Measurements from ENCODE around the gene ABLIM1.

Gene ABLIM1

DNA sequence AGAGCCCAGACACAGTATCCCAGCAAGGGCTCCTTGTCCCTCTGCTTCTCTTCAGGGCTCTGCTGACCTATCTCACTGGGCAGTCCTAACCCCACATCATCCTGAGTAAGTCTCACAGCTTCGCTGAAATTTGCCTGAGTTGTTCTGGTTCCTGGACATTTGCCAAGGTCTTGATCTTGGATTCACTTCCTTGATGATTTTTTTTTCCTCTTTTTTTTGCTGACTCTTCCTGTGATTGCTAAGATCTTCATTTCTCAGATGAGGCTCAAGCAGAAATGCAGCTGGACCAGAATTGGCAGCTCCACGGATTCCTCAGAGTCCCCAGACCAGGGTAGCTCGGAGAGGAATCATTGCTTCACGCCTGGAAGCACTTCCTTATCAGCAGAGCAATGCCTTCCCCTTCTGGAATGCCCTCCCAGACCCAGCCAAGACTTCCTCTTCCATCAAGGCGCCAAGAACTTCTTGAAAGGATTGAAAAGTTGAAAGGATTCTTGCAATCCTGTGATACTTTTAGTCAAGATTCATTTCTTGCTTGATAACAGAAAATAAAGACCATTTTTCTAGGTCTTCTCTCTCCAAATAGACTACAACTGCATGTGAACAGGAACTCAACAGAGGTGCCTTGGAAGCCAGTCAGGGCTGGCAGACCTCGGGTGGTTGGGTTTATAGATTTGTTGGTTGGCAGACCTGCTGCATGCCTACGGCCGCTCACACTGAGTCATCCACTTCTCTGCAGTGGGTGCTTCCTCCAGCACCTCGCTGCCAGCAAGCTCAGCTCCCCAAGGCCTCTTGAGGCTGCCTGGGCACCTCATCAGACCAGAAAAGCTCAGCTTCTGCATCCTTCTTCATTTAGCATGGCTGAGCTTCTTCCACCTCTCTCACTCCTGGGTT lies 244.9 kb downstream of the ABLIM1 start:
- no peak overlapping the region for H3K4me3 ChIP-seq (ENCODE audit: low read depth, low read length)
- no peaks in the 10 kb centered on the region for H3K9me3 ChIP-seq (ENCODE audit: control insufficient read depth, insufficient read depth, low read depth, low read length)
- H3K4me1 ChIP-seq (ENCODE audit: control insufficient read depth, insufficient read depth, low read length), result no peaks in the 10 kb centered on the region
- no peak overlapping the region for H3K27ac ChIP-seq (ENCODE audit: extremely low read depth, low read depth, low read length)
- ChIA-PET CTCF (interaction anchor here (0.7 kb wide), 1 partner anchor 13 kb away, joined by 3 read pairs; no protein-coding TSS in a partner anchor), POLR2A (no interaction called here)
- H3K36me3 ChIP-seq (ENCODE audit: control insufficient read depth in 2 of 2, insufficient read depth in 1 of 2, low read length in 2 of 2), result no peaks in the 10 kb centered on the region
- TF ChIP-seq ZNF777 (tag by site-specific recombination; IDR thresholded peaks at IDR 0.05; ENCODE audit: borderline replicate concordance) (no peak), KLF1 (tag by site-specific recombination; IDR thresholded peaks at IDR 0.05) (no peak), ZNF548 (tag by site-specific recombination; IDR thresholded peaks at IDR 0.05) (no peak), ZNF626 (tag by site-specific recombination; IDR thresholded peaks at IDR 0.05) (no peak), MEIS1 (CRISPR knock-in tag; IDR thresholded peaks at IDR 0.05; ENCODE audit: borderline replicate concordance) (no peak), EGR2 (tag by site-specific recombination; IDR thresholded peaks at IDR 0.05; ENCODE audit: low read depth) (no peak), TCF7L2 (IDR thresholded peaks at IDR 0.05; ENCODE audit: borderline replicate concordance, low read depth, low read length) (no peak), ZNF169 (tag by site-specific recombination; IDR thresholded peaks at IDR 0.05) (no peak), ZNF266 (tag by site-specific recombination; IDR thresholded peaks at IDR 0.05; ENCODE audit: low read depth) (no peak), ZXDB (tag by site-specific recombination; IDR thresholded peaks at IDR 0.05) (no peak), KLF9 (tag by site-specific recombination; IDR thresholded peaks at IDR 0.05; ENCODE audit: low read depth) (no peak), ZNF184 (tag by site-specific recombination; IDR thresholded peaks at IDR 0.05) (no peak), ZNF214 (tag by site-specific recombination; IDR thresholded peaks at IDR 0.05; ENCODE audit: borderline replicate concordance) (no peak), PRDM1 (tag by site-specific recombination; IDR thresholded peaks at IDR 0.05) (no peak), ZEB2 (tag by site-specific recombination; IDR thresholded peaks at IDR 0.05) (no peak), ZBTB11 (tag by site-specific recombination; conservative IDR thresholded peaks at IDR 0.05; ENCODE audit: low read depth) (no peak), ZNF132 (tag by site-specific recombination; IDR thresholded peaks at IDR 0.05; ENCODE audit: borderline replicate concordance) (no peak), ZNF335 (tag by site-specific recombination; conservative IDR thresholded peaks at IDR 0.05) (no peak), ZNF394 (tag by site-specific recombination; IDR thresholded peaks at IDR 0.05; ENCODE audit: borderline replicate concordance) (no peak), FEZF1 (tag by site-specific recombination; IDR thresholded peaks at IDR 0.05) (no peak)

GRCh38 chr10:114408968-114409444 lies 249.1 kb downstream of the ABLIM1 start:
- no peaks in the 10 kb centered on the region for H3K4me1 ChIP-seq (ENCODE audit: control insufficient read depth, insufficient read depth, low read length)
- H3K36me3 ChIP-seq (ENCODE audit: control insufficient read depth in 2 of 2, insufficient read depth in 1 of 2, low read length in 2 of 2), result no peaks in the 10 kb centered on the region
- no peaks in the 10 kb centered on the region for H3K9me3 ChIP-seq (ENCODE audit: control insufficient read depth, insufficient read depth, low read depth, low read length)
- no peak for TF ChIP-seq KLF10 (tag by site-specific recombination; IDR thresholded peaks at IDR 0.05)
- ChIA-PET POLR2A (no interaction called here), CTCF (no interaction called here)
- H3K27ac ChIP-seq (ENCODE audit: extremely low read depth, low read depth, low read length), result no peak overlapping the region
- H3K4me3 ChIP-seq (ENCODE audit: low read depth, low read length), result no peak overlapping the region
